Heart left ventricle (tissue), 16 donors: Measurements from ENCODE around the gene C10orf143. TPM values are rescaled to one million over a fixed set of nuclear protein-coding genes. Genes with fewer than 3 reads are reported as not detected.

ENCODE experiments used
- ATAC-seq, 4 donors: fragments of 200-7000 bp; cut with Tn5 transposase; one replicate each; pipeline ENCODE4 v1.9.1; 2020 to 2022; ENCODE audit warnings: moderate library complexity in 4 of 4, mild to moderate bottlenecking in 3 of 4, moderate number of reproducible peaks in 1 of 4
- DNase-seq, 5 donors: peaks; one replicate each; pipeline ENCODE4 v3.0.0-alpha.2; 2020
- H3K27ac ChIP-seq, 12 donors: fragments of 200-600 bp; sonication (generic) in 4 of 12; one replicate each; pipeline versions ENCODE4 v1.5.0 to v1.8.0; 2016 to 2022; ENCODE audit warnings: mild to moderate bottlenecking in 2 of 12
- H3K27me3 ChIP-seq, 9 donors: fragments of 200-600 bp; sonication (generic) in 2 of 9; one replicate each; pipeline versions ENCODE4 v1.5.1 to v1.8.0; 2016 to 2022; ENCODE audit warnings: mild to moderate bottlenecking in 3 of 9
- H3K36me3 ChIP-seq, 9 donors: fragments of 200-600 bp; sonication (generic) in 2 of 9; one replicate each; pipeline versions ENCODE4 v1.5.0 to v1.8.0; 2018 to 2022; ENCODE audit warnings: mild to moderate bottlenecking in 2 of 9
- H3K4me1 ChIP-seq, 12 donors: fragments of 200-600 bp; sonication (generic) in 4 of 12; one replicate each; pipeline versions ENCODE4 v1.5.0 to v1.8.0; 2016 to 2022; ENCODE audit warnings: mild to moderate bottlenecking in 3 of 12
- H3K4me3 ChIP-seq, 12 donors: fragments of 200-600 bp; sonication (generic) in 4 of 12; one replicate each; pipeline versions ENCODE4 v1.5.0 to v1.8.0; 2017 to 2022; ENCODE audit warnings: mild to moderate bottlenecking in 9 of 12, moderate library complexity in 4 of 12
- H3K9me3 ChIP-seq, 12 donors: fragments of 200-600 bp; sonication (generic) in 4 of 12; one replicate each; pipeline versions ENCODE4 v1.5.0 to v1.8.0; 2016 to 2022; ENCODE audit warnings: mild to moderate bottlenecking in 1 of 12
- CTCF ChIP-seq, 12 donors: fragments of 200-600 bp; sonication (generic) in 4 of 12; IDR thresholded peaks; one replicate each; pipeline versions ENCODE4 v1.5.0 to v1.8.0; 2018 to 2022; ENCODE audit warnings: antibody characterized with exemption in 12 of 12, mild to moderate bottlenecking in 5 of 12
- POLR2A ChIP-seq, 2 donors: fragments of 450-650 bp; IDR thresholded peaks; one replicate each; pipeline ENCODE4 v1.6.1; 2017; ENCODE audit warnings: antibody characterized with exemption in 2 of 2, mild to moderate bottlenecking in 2 of 2, moderate library complexity in 2 of 2
- WGBS, 4 donors: extraction: QIAGEN DNeasy Blood & Tissue Kit in 2 of 4; methylation state at CpG; one replicate each; pipeline versions ENCODE4 v1.1.5 to v1.1.7; 2013 to 2018; 5-methylcytosine and 5-hydroxymethylcytosine counted together
- intact Hi-C, 10 donors: fragments of 100-400 bp; cut with DNase I; formaldehyde crosslinking; loops; one replicate each; pipeline versions ENCODE4 v1.11.1 to v1.14.2; 2022
- polyA plus RNA-seq, 2 donors: library from polyadenylated mRNA; stranded (reverse); fragments of 200-250 nt; gene quantifications; one replicate each; pipeline ENCODE4 v1.2.3, GENCODE V29; 2013
- total RNA-seq, 9 donors: library from RNA; depleted of rRNA in 2 of 9; stranded (reverse); fragments of >200 nt in 2 of 9; fragmentation: NEBNext Ultra II Directional in 3 of 9; extraction: Animal tissue kit (Norgen Biotek cat#: 25700) in 3 of 9; gene quantifications; one replicate each; pipeline versions ENCODE4 v1.1.0 to v1.2.4, GENCODE V29; 2016 to 2023
- donor health status: ischemic (EF 13 %, LVEDD 7.1; RV severe dilation, severe dysfunction).
- donor health status: healthy with polysubstance abuse.
- donor health status: DM: no; HTN: yes; CAD: no.
- donor health status: DM: no; HTN: no; CAD: no.
- donor health status: ischemic (EF 25% LVEDD 6.9; RV normal size, moderate dysfunction).
- donor health status: ischemic (EF 25% LVEDD 5.7; RV mildly dilated, moderate dysfunction).
- donor health status: healthy.
- donor health status: DM: yes; HTN: yes; CAD: no.
- donor health status: ischemic (EF 35%, LVEDD 5.7; RV mildly dilated, moderate dysfunction).
- donor health status: nonischemic (EF 11% LVEDD 7.7; RV severe dilation, severe dysfunction).
- donor health status: DM: yes; HTN: yes; CAD: no.
- donor health status: PGD.
- donor health status: ischemic (EF 29% LVEDD 5.4; RV normal size, mild dysfunction).
- donor health status: nonischemic (EF 23%, LVEDD 6.1; RV moderate dilation, normal function).

The C10orf143 gene
- total and polyA plus RNA-seq, 11 donors, result 0.32 to 3.7 (median 1.6) TPM; not detected in 1

GRCh38 chr10:130061760-130062159 is 48.9 kb downstream of the C10orf143 start:
- intact Hi-C loops, result no loop called here
- Histone ChIP-seq H3K4me3 (no peak overlapping the region), H3K27ac (no peak overlapping the region), H3K27me3 (no peaks in the 10 kb centered on the region), H3K9me3 (no peaks in the 10 kb centered on the region), H3K4me1 (peaks cover 0 to 3% (median 0%) of the 10 kb centered on the region in 12 donors), H3K36me3 (no peaks in the 10 kb centered on the region)
- no peak for ATAC-seq
- WGBS, 4 donors, result 76 to 84% (median 77%) methylated on average over 6 of the region's 6 CpGs
- no peak for TF ChIP-seq CTCF (IDR thresholded peaks at IDR 0.05)
- no peak for TF ChIP-seq POLR2A (IDR thresholded peaks at IDR 0.05)
- no peak for DNase-seq

- peaks cover 0 to 7% (median 0%) of the 10 kb centered on the region in 9 donors for H3K27me3 ChIP-seq
- intact Hi-C loops, result no loop called here
- no peaks in the 10 kb centered on the region for H3K4me1 ChIP-seq
- WGBS, 4 donors, result 86 to 91% (median 89%) methylated on average over 3 of the region's 3 CpGs
- H3K27ac ChIP-seq, result no peak overlapping the region
- peaks cover 0 to 19% (median 0%) of the 10 kb centered on the region in 12 donors for H3K9me3 ChIP-seq
- DNase-seq (no peak), ATAC-seq (no peak)
- H3K4me3 ChIP-seq, result no peak overlapping the region
- no peaks in the 10 kb centered on the region for H3K36me3 ChIP-seq
- TF ChIP-seq CTCF (IDR thresholded peaks at IDR 0.05) (no peak), POLR2A (IDR thresholded peaks at IDR 0.05) (no peak)
These were observed 56.6 kb downstream of the C10orf143 start for GRCh38 chr10:130054021-130054420.

- TF ChIP-seq POLR2A (IDR thresholded peaks at IDR 0.05), result no peak
- TF ChIP-seq CTCF (IDR thresholded peaks at IDR 0.05), result no peak
- Histone ChIP-seq H3K27ac (no peak overlapping the region), H3K9me3 (peaks cover 0 to 19% (median 0%) of the 10 kb centered on the region in 12 donors), H3K4me3 (no peak overlapping the region), H3K27me3 (peaks cover 0 to 7% (median 0%) of the 10 kb centered on the region in 9 donors), H3K4me1 (no peaks in the 10 kb centered on the region), H3K36me3 (no peaks in the 10 kb centered on the region)
- WGBS, 4 donors, result 74 to 88% (median 86%) methylated on average over 10 to 11 of the region's 11 CpGs
- no peak for ATAC-seq
- no peak for DNase-seq
- intact Hi-C loops, result no loop called here
These were observed 57.1 kb downstream of the C10orf143 start for GRCh38 chr10:130053561-130053960.

- no peak for DNase-seq
- H3K27ac ChIP-seq, result no peak overlapping the region
- ATAC-seq, result no peak
- no peaks in the 10 kb centered on the region for H3K36me3 ChIP-seq
- H3K9me3 ChIP-seq, result peaks cover 0 to 19% (median 0%) of the 10 kb centered on the region in 12 donors
- TF ChIP-seq CTCF (IDR thresholded peaks at IDR 0.05) (no peak), POLR2A (IDR thresholded peaks at IDR 0.05) (no peak)
- whole genome bisulfite sequencing, 4 donors, result 86 to 89% (median 88%) methylated on average over 4 to 9 of the region's 9 CpGs
- H3K4me1 ChIP-seq, result no peaks in the 10 kb centered on the region
- peaks cover 0 to 16% (median 0%) of the 10 kb centered on the region in 9 donors for H3K27me3 ChIP-seq
- no peak overlapping the region for H3K4me3 ChIP-seq
- intact Hi-C loops, result no loop called here
These were observed 58.4 kb downstream of the C10orf143 start for GRCh38 chr10:130052193-130052592.
